Measurements from ENCODE around the gene TRABD2B. TPM values are rescaled to one million over a fixed set of nuclear protein-coding genes. Genes with fewer than 3 reads are reported as not detected.

The TRABD2B gene
- total and polyA plus RNA-seq, 4 donors = 0.28 to 2.6 (median 1.3) TPM

DNA sequence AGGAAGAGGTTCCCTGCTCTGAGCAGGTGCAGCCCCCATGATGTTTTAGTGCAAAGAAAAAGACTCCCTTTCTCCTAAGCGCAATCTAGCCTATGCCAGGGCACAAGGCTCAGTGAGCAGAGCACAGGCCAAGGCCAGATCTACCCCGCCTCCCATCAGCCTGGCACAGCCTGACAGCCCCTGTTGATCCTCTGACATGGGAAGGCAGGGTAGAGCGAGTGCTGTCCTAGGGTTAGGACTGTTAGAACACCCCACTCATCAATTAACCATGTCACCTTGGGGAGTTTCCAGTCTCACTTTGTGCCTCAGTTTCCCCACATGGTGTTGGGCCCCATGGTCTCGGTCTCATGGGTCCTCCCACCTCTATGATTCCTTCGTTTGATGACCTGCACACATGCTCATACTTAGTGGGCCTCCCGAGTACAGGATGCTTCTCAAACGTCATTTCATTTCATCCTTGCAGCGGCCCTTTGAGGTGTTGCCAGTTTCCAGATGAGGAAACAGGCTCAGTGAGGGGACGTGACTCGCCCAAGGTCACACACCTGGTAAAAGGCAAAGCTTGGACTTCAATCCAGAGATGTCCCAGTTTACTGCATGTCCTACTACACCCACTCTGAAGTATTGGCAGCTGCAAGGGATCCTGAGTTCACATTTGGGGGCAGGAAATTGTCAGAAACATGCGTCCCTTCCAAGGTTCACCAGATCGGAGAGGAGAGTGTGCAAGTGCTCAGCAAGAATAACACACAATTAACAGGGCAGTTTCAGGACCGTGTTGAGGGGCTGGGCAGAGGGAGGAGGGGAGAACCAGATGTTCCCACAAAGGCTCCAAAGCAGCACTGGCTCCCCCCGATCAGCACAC is 213.3 kb downstream of the TRABD2B start:
- Histone ChIP-seq H3K9ac (ENCODE audit: low read depth in 1 of 2, low read length in 2 of 2) (no peak overlapping the region), H3K4me3 (ENCODE audit: low read depth in 1 of 3, low read length in 3 of 3) (no peak overlapping the region), H3K27ac (ENCODE audit: low read depth in 1 of 2, low read length in 2 of 2) (no peak overlapping the region), H3K9me3 (ENCODE audit: control insufficient read depth in 4 of 4, low read length in 3 of 4) (no peaks in the 10 kb centered on the region), H3K27me3 (ENCODE audit: control insufficient read depth in 4 of 4, insufficient read depth in 4 of 4, low read length in 3 of 4) (no peaks in the 10 kb centered on the region), H3K36me3 (ENCODE audit: control insufficient read depth in 4 of 4, insufficient read depth in 3 of 4, low read depth in 1 of 4, low read length in 3 of 4) (no peaks in the 10 kb centered on the region), H3K4me1 (ENCODE audit: control insufficient read depth in 4 of 4, insufficient read depth in 4 of 4, low read length in 3 of 4) (peaks cover 0 to 15% (median 11%) of the 10 kb centered on the region in 4 donors)
- no peak for DNase-seq (ENCODE audit: low spot score)
- WGBS = 76% methylated on average over 14 of the region's 14 CpGs
- TF ChIP-seq TAF1 (conservative IDR thresholded peaks at IDR 0.05) (no peak), FOXA1 (IDR thresholded peaks at IDR 0.05) (no peak), RAD21 (IDR thresholded peaks at IDR 0.05) (no peak)
- TF ChIP-seq, protein P1, sequence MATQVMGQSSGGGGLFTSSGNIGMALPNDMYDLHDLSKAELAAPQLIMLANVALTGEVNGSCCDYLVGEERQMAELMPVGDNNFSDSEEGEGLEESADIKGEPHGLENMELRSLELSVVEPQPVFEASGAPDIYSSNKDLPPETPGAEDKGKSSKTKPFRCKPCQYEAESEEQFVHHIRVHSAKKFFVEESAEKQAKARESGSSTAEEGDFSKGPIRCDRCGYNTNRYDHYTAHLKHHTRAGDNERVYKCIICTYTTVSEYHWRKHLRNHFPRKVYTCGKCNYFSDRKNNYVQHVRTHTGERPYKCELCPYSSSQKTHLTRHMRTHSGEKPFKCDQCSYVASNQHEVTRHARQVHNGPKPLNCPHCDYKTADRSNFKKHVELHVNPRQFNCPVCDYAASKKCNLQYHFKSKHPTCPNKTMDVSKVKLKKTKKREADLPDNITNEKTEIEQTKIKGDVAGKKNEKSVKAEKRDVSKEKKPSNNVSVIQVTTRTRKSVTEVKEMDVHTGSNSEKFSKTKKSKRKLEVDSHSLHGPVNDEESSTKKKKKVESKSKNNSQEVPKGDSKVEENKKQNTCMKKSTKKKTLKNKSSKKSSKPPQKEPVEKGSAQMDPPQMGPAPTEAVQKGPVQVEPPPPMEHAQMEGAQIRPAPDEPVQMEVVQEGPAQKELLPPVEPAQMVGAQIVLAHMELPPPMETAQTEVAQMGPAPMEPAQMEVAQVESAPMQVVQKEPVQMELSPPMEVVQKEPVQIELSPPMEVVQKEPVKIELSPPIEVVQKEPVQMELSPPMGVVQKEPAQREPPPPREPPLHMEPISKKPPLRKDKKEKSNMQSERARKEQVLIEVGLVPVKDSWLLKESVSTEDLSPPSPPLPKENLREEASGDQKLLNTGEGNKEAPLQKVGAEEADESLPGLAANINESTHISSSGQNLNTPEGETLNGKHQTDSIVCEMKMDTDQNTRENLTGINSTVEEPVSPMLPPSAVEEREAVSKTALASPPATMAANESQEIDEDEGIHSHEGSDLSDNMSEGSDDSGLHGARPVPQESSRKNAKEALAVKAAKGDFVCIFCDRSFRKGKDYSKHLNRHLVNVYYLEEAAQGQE (IDR thresholded peaks at IDR 0.05) = no peak

DNA sequence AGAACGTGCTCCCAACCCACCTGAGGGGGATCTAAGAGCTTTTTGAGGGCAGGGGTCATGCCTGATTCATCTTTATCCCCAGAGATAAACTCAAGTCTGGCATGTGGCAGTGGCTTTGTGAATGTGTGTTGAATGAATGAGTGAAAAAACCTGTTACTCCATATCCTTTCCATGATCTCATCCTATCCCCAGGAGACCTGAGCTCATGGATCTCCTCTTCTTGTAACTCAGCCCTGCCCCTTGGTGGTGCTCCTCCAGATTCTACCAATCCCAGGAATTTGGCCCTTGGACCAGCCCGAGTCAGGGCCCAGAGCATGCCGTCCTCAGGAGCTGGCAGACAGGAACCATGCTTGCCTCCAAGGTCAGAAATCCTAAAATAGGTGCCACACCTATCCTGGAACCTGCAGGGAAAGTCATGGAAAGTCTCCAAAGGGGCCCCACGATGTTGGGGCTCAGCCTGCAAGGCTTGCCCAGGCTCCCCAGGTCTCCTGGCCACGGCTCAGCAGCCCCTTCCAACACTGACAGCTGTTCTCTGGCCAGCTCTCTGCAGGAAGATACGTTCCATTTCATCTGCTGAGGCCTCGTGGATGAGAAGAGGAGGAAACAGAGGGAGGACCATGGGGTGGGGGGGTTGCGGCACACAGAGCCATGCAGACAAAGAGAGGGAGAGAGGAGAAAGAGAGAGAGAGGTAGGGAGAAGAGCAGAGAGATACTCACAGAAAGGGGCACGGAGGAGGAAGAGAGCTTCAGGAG is 214.6 kb downstream of the TRABD2B start:
- Histone ChIP-seq H3K4me3 (ENCODE audit: low read depth in 1 of 3, low read length in 3 of 3) (no peak overlapping the region), H3K27ac (ENCODE audit: low read depth in 1 of 2, low read length in 2 of 2) (no peak overlapping the region), H3K36me3 (ENCODE audit: control insufficient read depth in 4 of 4, insufficient read depth in 3 of 4, low read depth in 1 of 4, low read length in 3 of 4) (no peaks in the 10 kb centered on the region), H3K9me3 (ENCODE audit: control insufficient read depth in 4 of 4, low read length in 3 of 4) (no peaks in the 10 kb centered on the region), H3K4me1 (ENCODE audit: control insufficient read depth in 4 of 4, insufficient read depth in 4 of 4, low read length in 3 of 4) (peaks cover 0 to 15% (median 11%) of the 10 kb centered on the region in 4 donors), H3K9ac (ENCODE audit: low read depth in 1 of 2, low read length in 2 of 2) (no peak overlapping the region), H3K27me3 (ENCODE audit: control insufficient read depth in 4 of 4, insufficient read depth in 4 of 4, low read length in 3 of 4) (no peaks in the 10 kb centered on the region)
- TF ChIP-seq, protein P2, sequence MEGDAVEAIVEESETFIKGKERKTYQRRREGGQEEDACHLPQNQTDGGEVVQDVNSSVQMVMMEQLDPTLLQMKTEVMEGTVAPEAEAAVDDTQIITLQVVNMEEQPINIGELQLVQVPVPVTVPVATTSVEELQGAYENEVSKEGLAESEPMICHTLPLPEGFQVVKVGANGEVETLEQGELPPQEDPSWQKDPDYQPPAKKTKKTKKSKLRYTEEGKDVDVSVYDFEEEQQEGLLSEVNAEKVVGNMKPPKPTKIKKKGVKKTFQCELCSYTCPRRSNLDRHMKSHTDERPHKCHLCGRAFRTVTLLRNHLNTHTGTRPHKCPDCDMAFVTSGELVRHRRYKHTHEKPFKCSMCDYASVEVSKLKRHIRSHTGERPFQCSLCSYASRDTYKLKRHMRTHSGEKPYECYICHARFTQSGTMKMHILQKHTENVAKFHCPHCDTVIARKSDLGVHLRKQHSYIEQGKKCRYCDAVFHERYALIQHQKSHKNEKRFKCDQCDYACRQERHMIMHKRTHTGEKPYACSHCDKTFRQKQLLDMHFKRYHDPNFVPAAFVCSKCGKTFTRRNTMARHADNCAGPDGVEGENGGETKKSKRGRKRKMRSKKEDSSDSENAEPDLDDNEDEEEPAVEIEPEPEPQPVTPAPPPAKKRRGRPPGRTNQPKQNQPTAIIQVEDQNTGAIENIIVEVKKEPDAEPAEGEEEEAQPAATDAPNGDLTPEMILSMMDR (IDR thresholded peaks at IDR 0.05; ENCODE audit: low read depth, low read length, missing input control) = no peak
- TF ChIP-seq FOXA2 (IDR thresholded peaks at IDR 0.05) = no peak
- TF ChIP-seq GABPA (IDR thresholded peaks at IDR 0.05 in 1 of 2, conservative IDR thresholded peaks at IDR 0.05 in 1 of 2) = no peak
- no peak for TF ChIP-seq YY1 (IDR thresholded peaks at IDR 0.05)
- no peak for TF ChIP-seq SP1 (IDR thresholded peaks at IDR 0.05)
- TF ChIP-seq HNF4A (conservative IDR thresholded peaks at IDR 0.05) = no peak
- TF ChIP-seq, protein P3, sequence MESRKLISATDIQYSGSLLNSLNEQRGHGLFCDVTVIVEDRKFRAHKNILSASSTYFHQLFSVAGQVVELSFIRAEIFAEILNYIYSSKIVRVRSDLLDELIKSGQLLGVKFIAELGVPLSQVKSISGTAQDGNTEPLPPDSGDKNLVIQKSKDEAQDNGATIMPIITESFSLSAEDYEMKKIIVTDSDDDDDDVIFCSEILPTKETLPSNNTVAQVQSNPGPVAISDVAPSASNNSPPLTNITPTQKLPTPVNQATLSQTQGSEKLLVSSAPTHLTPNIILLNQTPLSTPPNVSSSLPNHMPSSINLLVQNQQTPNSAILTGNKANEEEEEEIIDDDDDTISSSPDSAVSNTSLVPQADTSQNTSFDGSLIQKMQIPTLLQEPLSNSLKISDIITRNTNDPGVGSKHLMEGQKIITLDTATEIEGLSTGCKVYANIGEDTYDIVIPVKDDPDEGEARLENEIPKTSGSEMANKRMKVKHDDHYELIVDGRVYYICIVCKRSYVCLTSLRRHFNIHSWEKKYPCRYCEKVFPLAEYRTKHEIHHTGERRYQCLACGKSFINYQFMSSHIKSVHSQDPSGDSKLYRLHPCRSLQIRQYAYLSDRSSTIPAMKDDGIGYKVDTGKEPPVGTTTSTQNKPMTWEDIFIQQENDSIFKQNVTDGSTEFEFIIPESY (IDR thresholded peaks at IDR 0.05) = no peak
- TF ChIP-seq FOXA1 (IDR thresholded peaks at IDR 0.05) = no peak
- TF ChIP-seq TAF1 (conservative IDR thresholded peaks at IDR 0.05) = no peak
- no peak for DNase-seq (ENCODE audit: low spot score)
- whole genome bisulfite sequencing = 91% methylated on average over 9 of the region's 9 CpGs
